ENCODE measurements around the gene SIM1.
A peak's percentile ranks its signal among the peaks of the same experiment; 100 is the strongest.

SIM1 gene

DNA sequence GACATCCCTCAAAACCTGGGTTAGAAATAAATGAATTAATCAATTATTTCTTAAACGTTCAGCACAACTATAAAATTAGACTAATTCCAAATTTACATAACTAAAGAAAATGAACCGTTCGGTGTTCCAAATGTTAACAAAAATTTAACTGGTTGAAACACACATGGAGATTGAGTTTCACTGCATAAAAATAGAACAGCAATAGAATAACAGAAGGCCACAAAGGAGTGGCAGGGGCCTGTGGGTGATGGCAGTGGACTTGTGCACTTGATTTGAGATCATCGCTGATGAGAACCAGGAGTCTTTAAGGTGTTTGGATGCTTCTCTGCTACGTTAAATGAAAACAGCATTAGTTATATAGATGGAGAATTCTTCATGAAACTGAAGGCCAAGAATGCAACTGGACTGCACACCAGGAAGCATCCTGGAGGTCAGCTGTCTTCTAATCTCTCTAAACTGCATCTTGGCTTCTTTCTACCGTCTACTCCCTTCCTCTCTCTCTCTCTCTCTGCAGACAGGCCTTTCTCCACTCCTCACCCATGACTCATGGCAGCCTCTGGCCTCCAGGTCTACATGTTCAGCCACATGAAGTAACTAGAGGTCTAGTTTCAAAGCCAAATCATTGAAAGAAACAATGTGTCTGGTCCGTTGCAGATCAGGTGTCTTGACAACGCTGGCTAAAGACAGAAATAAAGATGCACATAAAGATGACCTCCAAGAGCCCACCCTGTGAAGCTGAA, 111.3 kb downstream of the SIM1 start:
- peak; percentile 95 for DNase-seq (ENCODE audit: low read depth)

DNA sequence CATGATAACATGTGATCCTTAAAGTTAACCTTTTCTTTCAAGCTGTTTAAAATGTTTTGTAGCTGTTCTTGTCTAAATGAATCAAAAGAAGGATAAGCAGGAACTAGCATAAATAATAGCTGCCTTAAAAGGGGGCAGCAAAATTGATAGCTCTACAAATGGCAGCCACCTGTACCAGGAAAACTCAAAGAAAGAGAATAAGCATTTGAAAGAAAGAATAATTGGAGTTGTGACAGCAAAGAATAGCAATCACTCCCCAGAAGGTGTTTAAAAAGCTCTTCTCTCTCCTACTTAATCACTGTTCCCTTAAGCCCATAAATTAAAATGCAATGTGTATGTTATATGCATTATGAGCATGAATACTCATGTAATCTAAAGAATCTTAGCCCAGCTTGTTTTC, 114.6 kb downstream of the SIM1 start:
- no peak for DNase-seq (ENCODE audit: low read depth)

DNA sequence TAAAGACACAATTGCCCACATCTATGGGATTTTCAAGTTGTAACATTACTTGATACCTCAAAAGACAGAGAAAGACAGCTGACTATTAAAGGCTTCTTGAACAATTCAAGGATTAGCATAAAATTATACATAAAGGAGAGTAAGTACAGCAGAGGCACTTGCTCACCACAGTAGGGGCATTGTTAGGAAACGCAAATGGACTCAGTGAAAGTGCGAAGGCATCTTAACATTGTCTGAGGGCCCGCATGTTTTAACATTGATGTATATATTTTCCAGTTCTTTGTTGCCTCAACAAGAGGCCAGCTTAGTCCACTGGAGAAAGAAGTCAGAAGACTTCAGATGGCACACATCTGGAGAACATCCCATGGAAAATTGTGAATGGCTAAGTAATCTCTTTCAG, 115.4 kb downstream of the SIM1 start:
- DNase-seq (ENCODE audit: low read depth): no peak

DNA sequence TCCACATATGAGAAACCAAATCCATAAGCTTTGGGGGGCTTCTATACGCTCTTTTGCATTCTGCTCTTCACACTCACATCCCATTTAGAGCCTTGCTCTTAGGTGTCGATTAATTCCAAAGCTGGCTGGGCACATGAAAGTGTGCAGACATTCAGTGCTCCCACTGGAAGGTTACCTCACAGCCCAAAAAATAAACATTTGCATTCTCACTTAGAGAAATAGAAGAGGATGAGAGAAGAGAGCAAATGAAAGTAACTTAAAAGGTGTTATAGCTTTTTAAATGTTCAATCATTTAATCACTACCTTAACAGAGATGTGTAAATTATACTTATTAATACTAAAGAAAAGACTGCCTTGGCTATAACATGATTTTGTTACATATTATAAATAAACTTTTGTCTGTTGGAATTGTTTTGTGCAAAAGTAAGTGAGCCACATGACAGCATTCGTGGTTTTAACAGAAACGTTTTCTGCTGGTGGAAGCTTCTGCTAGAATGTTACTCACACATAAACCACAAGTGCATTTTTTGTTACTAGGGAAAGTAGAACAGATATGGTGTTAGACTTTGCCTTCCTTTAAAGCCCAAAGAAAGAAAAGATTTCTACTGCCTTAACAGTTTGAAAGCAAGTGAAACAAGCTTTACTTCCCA, 116.7 kb downstream of the SIM1 start:
- peak; percentile 88 for DNase-seq (ENCODE audit: low read depth)

DNA sequence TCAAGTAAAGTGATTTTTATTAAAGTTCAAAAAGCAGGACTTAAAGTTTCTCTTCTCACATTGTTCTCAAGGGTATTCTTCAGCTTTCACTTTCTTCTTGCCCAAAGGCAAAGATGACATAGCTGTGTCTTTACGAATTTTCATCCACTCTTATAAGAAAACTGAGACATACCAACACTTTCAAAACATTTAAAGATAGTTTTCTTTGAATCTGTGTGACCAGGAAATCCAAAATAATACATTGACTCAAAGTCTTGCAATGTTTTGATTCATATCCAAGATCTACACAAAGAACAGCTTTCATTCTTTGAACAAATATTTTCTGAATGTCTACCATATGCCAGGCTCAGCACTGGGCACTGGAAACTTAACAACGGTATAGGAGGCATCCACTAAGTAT, 117.9 kb downstream of the SIM1 start:
- DNase-seq (ENCODE audit: low read depth): peak; percentile 86

DNA sequence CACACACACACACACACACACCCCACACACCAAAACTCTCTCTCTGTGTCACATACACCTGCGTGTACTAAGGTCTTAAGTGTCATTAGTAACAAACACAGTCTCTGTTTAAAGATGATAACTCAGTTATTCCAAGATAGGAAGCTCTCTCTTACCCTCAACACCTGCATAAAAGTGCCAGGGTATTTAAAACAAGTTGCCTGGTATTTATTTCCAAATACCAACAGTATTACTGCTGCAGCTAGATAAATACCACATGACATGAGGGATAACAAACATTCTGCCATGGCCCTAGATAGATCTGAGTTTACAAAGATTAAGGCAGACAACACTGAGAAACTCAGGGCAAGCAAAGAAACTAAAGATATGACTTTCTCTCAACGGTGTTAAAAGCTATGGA, 118.5 kb downstream of the SIM1 start:
- DNase-seq (ENCODE audit: low read depth): peak; percentile 51

DNA sequence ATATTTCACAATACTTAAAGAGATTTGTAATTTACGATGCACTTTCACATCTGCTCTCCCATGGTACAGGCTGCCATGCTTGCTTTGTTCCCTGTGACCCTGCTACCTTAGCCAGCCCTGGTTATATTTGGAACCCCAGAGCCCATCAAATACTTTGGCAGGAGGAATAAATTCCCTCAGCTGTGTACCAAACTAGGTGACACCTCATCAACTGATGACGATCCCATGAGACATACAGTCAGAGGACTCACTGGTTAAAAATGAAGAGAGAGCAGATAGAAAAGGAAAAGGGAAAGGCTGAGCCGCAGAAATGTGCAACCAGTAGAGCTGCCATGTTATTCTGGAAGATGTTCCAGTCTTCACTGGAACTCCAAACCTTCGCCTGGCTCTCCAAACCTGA, 120.0 kb downstream of the SIM1 start:
- peak; percentile 59 for DNase-seq (ENCODE audit: low read depth)

DNA sequence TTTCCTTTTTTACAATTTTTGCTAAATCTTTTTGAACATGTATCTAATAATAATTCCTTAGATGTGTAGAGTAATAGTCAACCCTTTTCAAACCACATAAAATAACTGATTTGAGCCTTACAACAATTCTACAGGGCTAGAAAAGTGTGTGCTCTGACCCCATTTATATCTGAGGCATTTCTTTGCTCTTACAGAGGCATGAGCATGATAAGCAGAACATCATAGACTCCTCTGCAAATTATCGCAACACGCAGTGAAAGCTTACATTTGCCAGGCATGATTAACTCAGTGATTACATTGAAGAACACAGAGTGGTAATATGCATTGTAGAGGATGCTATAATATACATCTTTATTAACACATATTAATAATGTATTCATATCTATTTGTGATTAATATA, 120.4 kb downstream of the SIM1 start:
- no peak for DNase-seq (ENCODE audit: low read depth)

DNA sequence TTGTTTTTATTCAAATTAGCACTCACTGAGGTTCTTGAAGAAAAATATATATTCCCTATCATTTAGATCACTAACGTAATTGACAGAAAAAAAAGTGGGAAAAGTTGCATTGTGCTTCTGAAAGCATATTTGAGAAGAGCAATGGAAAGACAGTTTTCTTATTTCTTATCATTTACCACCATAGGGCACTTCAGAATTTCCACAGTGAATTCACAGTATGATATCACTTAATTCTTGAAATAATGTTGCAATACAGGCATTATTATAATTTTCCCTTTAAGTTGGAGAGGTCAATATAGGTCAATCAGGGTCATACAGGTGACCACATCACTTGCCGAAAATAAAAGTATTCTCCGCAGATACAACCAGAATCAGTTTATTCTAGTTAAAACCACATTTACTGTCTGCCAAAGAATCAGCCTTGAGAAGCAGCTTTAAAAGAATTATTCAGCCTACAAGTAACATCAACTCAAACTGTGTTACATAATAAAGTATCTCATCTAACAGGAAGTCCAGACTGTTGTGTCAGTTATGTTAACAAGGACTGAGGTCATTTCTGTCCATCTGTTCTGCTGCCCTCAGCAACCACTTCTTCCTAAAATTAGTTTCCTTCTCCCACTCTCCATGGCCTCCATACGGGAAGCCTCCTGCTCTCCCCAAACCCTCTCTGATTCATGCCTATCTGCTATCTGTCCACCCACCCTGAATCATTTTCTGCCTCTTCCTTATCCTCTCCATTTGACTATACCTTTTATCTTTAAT, 121.2 kb downstream of the SIM1 start:
- DNase-seq (ENCODE audit: low read depth): peak; percentile 77

DNA sequence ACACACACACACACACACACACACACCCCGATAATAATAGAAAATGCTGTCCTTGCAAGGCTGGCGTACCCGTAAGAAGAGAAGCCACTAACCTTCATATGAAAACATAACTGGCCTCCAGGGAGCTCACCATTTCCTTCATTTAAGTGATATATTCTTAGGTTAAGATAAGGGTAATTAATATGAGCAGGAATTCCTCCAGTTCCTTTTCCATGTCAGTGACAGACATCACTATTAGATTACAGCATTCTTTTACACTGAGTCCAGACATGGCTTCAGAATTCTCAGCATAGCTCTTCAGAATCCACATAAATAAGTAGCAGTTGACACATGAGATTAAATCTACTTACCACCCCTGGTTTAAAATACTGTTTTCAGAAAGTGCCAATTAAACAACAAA, 121.9 kb downstream of the SIM1 start:
- peak; percentile 82 for DNase-seq (ENCODE audit: low read depth)

DNA sequence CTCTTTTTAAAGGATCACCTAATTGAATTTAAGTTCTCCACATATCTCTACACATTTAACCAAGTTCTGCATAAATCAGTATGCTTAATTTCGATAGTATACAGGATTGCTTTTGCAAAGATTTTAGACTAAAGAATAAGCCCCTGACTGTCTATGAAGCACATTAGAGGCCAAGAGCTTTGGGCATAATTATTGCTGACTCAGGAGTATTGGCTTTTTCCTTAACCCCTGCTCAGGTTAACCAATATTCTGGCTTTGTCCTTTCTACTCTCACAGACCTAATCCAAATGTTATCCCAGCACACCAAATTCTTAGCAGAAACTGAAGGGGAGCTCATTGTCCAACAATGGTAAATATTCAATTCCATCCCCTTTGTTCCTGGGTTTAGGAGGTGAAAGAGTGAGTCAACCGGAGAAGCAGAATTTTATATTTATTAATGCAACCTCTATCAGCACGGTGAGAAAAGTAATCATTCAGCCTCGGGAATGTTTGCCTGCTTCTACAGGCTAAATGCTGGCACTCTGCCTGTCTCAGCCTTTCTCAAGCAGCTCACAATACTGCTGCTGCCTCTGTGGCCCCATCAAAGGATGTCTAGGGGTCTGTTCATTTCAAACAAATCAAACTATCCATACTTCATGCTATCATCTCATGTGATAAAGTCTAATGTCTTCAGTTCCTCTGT, 125.0 kb downstream of the SIM1 start:
- peak; percentile 39 for DNase-seq (ENCODE audit: low read depth)

DNA sequence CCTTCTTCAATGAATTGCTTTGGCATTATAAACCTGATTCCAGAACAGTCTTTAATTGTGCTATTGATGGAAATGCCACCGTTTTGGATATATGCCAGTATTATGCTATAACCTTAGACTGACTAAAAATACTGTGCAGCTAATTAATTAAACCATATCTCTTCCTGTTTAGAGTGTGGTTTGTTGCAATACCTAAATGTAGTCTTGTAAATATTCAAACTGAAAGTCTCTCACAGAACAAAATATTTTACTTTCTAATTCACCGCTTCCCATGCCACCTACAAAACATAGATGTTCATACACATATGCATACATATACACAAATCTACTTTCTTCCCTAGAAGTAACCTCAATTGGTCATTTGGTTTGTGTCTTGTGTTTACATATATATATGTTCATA, 126.6 kb downstream of the SIM1 start:
- no peak for DNase-seq (ENCODE audit: low read depth)

DNA sequence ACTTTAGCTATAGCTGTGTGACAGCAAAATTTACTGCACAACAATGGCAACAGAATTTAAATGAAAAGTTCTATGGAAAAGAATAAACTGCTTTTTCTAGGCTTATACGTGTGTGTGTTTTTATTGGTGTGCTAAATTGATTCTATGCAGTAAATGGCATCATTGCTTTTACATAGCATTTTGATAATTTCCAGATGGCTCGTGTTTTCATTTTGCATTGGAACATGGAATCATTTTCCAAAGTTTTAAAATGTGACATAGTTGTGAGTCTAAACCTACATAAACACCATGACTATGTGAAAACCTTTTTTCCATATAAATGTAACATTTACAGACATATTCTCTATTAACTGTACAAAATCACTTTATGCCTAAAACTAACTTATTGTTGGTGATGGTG, 127.8 kb downstream of the SIM1 start:
- DNase-seq (ENCODE audit: low read depth): no peak

DNA sequence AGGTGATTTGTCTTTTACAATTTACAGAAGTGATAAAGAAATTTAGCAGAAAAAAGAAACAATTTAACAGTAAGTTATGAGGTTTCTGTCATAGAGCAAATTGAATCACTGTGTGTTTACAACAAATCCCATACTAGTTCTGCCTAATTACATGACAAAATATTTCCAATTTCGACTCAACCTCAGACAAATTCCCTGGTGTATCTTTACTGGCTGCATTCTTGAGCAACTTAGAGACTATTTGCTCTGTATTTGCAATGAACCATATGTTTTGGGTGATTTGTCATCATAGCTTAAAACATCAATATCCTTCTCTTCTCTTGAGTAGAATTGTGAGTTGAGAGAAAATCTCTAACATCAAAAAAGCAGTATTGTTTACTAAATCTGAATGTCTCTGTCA, 128.7 kb downstream of the SIM1 start:
- DNase-seq (ENCODE audit: low read depth): no peak

Measured in iris pigment epithelial cell (primary cell).